Activated T-helper 9 cell treated with anti-CD3 and anti-CD28 coated beads, Interleukin-2, amount 50 U/mL, for 16 hours (primary cell): Measurements from ENCODE around the gene GAP43.

Experiments
- DNase-seq: peaks from one replicate; pipeline ENCODE4 v3.0.0-alpha.2; 2020; ENCODE audit warnings: low read depth

GAP43 gene

DNA sequence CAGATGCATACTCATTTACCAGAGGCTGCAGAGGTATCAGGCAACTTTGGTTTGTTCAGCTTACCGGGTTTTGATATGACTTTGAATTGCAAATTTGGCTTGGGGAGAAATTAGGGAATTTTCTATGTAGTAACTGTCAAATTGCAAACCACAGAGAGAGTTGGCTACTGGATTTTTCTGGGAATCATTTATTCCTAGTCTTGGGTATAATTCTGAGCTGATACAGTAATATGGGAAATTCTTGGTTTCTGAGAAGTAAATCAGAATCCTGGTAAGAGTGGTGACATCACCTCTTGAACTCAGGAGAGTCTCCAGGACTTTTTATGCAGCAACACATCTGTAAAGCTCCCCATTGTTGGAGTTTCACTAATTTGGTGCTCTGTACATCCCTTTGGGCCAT, 39.0 kb downstream of the GAP43 start:
- no peak for DNase-seq

DNA sequence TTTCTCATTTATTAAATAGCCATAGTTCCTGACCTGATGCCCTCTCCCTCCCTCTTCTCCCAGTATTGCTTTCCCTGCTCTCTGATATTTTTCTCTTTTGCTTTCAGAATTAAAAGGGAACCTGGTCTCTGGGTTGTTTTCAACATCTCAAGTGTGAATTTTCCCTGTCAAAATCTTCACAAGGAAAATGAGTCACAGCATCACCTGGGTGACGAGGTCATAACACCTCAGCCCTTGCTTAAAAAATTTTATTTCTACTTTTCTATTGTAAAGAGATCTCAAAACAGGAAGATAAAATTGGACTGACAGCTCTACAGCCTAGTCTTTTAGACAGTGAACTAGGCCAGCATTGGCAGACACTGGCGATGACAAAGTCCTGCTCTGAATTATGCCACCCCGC, 40.1 kb downstream of the GAP43 start:
- DNase-seq, result no peak

DNA sequence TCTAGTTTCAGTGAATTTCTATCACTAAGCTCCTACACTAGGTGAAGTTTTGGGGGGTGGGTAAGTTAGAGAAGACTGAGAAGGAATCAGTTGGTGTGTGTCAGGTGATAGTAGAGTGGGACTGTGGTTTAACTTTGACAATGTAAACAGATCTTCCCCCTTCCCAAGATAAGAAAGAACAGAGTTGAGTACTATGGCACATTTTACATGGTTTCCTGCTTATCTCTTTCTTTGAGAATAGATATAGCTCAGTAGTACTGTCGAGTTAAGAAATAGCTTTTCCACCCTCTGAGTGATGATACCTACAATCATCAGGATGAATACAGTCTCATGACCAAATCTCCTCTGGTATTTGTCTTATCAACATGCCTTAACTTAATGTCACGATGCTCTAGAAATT, 42.8 kb downstream of the GAP43 start:
- no peak for DNase-seq

DNA sequence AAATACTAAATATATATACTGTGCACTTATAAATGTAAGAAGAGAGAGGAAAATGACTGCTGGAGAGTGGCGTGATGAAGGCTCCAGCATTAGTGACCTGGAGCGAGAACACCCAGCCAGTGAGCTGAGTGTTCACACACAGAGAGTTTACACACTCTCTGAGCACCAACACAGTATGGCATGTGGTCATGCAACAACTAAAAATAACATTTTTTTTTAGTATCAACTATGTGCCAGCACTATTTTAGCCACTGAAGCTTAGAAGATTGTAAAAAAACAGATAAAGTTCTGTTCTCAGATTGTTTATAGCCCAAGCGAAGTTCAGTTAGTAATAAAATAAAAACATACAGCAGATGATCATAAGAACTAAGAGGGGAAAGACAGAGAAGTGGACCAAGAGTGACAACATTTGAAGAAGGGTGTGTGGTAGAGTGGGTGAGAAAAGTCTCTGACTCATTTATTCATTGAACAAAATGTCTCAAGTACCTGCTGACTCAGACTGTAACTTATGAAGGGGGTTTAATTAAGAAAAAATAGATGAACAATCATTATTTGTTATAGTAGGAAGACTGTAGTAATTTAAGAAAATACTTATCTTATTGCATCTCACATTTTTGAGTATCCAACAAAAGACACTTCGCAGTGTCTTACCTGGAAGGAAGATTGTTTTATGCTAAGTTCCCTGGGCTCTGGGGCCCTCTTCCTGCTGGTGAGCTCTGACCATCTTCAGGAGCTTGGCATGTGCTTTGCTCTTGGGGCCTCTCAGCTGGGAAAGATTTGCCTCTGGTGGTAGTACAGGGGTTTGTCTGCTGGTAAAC, 43.8 kb downstream of the GAP43 start:
- no peak for DNase-seq

DNA sequence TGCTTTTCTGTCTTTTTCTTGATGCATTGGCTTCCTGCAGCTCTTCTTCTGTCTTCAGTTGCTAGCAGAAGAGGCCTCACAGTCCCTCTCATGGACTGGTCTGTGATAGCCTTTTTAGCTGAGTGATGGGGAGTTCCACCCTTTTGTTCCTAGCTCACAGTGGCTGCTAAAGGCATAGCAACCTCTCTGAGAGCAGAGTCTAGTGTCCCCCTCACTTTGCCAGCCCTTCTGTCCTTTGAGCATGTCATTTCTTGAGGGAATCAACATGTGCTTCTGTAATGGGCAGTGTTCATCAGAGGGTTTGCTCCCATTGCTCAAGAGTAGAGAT, 44.4 kb downstream of the GAP43 start:
- DNase-seq, result no peak

DNA sequence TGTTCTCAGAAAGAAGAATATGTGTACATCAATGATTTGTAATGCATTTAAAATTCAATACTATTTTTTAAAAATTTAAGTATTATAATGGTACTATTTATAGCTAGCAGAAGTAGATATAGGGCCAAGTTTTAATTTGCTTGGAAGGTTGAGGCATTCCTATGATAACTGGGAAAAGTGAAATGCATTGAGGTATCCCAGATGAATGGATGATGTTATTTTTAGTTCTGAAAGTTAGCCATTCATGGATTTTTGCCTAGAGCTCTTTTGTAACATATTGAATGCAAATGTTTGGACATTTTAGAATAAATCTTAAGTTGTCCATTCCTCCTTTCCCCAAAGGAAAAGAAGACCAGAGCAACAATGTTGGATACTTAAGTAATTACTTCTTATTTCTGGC, 47.6 kb downstream of the GAP43 start:
- no peak for DNase-seq

DNA sequence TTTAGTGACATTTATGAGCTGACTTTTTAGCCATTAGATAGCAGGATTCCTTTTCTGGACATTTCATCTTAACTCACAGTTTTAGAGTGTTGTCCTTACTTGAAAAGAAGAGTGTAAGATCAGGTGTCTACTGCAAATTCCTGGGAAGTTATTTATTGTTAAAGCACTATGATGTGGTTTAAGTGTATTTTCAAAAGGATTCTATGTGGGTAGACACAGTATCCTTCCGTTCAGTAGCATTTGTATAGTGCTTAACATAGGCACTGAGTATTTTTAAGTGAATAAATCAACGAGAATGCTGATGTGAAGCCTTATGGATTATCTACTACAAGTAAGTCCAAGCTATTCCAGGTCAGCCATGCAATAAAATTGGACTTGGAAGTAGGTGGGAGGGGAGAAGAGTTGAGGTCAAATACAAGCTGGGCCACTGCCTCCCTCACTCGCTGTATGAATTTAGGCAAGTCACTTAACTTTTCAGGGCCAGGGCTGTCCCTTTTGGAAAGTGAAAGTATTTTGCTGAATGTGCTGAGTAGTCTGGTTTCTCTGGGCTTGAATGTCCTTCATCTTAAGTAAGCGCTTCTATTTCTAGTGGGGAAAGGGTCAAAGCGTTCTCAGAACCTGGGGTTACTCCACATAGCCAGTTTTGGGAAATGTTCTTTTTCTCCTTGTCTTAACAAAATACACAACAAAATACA, 48.6 kb downstream of the GAP43 start:
- DNase-seq, result no peak

DNA sequence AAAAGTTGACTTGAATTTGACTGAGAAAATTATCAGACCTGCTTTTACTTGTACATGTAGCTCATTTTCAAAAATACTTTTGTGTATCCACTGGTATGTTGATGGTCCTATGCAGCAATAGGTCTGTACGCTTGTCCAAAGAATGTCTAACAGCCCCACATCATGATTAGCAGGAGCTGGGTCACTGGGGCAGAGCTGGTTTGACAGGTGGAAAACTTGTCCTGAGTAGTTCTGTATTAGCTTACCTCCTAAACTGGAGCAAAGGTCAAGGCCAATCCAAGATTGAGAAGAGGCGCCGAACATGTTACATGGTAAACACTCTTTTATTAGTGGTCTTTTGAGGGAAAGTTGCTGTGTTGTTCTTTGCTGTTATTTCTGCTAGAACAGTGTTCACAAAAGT, 50.6 kb downstream of the GAP43 start:
- DNase-seq, result no peak

DNA sequence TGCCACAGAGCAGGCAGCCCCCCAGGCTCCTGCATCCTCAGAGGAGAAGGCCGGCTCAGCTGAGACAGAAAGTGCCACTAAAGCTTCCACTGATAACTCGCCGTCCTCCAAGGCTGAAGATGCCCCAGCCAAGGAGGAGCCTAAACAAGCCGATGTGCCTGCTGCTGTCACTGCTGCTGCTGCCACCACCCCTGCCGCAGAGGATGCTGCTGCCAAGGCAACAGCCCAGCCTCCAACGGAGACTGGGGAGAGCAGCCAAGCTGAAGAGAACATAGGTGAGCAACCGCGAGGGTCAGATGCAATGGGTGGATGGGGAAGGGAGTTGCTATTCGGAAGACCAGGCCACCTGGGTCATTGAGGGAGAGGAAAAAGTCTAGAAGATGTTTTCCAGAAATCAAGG, 53.0 kb downstream of the GAP43 start:
- no peak for DNase-seq

DNA sequence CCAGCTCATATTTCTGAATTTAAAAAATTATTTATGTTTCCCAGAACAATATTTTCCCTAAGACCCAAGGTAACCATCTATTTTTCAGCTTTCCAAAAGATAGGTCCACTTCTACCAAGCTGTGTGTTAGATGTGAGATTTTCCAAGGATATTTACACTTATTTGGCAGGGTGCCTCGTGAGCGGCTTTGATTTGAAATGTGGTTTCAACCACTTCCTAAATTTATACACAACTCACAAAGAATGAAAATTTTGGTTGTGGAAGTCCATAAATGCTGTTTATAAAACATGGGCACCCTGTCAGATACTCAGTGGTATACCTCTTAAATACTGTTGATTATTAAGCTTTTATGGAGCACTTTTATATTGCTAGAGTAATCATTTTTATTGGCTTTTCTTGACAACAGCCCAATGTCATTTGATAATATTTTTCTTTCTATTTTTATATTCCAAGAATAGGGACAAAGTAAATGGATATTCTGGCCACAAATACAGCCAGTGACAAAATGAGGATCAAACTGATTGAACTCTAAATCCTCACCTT, 57.6 kb downstream of the GAP43 start:
- DNase-seq, result no peak

DNA sequence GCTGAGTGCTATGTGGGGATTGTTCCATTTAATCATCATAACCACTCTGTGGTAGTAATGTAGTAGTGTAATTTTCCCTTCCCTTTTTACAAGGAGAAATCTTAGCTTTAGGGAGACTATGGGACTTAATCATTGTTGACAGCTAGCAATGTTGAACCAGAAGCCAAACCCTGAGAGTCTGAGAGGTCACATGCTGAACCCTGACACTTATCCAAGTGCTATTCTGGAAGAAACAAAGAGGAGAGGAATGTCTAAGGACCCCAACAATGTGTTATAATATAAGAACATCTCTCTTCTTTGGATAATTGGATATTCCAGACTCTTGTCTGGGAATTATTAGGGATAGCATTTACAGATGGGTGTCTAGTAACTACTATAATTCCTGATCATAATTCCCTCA, 58.4 kb downstream of the GAP43 start:
- DNase-seq, result no peak

DNA sequence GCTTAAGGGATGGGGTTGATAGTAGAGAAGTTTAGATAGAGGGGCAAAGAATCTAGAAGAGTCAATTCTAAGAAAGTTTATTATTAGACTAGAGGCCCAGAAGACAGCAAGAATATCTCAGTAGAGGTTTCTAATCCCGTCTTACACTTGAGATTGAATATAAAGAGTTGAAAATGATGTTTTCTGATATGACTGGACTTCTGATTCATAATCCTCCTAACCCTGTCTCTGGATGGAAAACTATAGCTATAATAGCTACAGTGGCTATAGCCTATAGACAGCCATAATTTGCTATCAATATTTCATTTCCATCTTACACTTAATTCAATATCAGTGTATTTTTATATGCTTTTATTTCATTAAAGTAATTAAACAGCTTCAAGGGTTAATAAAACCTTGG, 60.0 kb downstream of the GAP43 start:
- no peak for DNase-seq

DNA sequence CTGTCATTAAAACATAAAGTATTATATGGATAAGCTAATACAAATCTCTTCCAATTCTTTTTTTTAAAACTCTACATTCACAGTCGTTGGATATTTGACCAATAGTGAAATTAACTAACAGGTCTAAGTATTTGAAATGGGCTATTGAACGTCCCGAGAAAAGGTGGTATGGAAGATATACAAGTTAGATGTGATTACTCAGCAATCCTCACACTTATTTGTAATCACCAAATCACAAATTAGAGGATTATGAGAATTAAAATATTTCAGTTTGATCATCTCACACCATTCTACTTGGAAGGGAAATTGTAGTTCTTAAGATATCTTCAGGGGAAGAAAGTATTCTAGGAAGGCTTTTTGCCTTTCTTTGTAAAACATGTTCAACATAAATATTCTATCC, 60.5 kb downstream of the GAP43 start:
- no peak for DNase-seq

DNA sequence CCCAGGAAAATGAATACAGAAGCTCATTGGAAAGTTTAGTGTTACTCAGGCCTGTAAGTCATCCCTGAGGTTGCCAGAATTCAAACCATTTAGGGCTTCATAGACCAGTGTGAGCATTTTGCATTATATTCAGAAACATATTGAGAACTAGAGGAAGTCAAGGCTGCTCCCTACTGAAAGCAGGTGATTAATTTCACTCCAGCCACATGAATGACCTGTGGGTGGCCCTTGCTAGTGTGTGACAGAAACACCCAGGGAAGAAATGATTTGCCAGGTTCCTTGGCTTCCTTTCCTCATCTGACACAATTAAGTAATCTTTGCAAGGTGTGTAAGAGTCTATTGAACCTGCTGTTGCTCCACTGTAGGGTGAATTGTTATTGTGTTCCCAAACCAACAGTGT, 61.8 kb downstream of the GAP43 start:
- DNase-seq, result no peak

DNA sequence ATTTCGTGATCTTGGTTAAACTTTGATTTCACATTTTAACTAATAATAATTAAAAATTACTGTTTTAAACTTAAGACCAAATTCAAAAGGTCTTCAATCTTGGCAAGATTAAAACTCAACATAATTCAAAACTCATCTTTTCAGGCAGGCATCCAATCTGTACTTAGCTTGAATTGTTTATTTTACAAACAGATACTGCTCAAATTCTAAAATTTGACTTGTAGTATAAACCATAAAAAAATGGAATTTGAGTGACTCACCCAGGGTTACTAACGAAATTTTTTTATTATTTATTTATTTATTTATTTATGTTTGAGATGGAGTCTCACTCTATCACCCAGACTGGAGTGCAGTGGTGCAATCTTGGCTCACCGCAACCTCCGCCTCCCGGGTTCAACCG, 64.4 kb downstream of the GAP43 start:
- no peak for DNase-seq

DNA sequence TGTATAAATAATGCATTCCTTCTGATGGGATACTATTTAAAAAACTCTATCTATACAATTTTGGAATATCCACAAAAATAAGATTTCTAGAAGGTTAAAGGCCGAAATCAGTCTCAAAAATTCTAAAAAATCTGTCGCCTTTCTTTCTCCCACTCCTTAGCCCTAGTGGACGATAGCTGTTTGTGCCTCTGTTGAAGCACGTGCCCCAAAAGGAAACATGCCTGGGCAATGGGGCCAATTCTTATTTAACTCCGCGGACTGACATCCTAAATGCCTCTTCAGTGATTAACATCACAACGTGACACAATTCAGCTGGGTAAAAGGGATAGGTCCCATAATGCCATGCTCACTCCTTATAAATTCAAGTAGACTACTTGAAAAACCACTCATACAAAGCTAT, 65.1 kb downstream of the GAP43 start:
- DNase-seq, result no peak

DNA sequence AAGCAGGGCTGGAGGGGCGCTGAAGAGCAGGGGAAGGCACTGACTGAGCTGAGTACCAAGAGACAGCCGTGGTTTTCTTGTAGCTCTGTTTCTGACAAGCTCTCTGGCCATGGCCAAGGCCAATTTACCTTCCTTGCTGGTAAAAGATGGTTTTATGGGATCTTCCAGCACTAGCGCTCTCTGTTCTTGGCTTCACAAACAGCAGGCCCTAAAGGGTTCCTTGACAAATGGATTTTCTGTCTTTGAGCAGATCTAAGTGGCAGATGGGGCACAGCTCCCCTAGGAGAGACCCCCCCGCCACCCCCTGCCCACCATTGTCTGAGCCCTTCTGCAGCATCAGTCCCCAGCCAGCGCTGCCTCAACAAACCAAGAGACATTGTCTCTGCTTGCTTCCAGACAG, 66.6 kb downstream of the GAP43 start:
- no peak for DNase-seq

DNA sequence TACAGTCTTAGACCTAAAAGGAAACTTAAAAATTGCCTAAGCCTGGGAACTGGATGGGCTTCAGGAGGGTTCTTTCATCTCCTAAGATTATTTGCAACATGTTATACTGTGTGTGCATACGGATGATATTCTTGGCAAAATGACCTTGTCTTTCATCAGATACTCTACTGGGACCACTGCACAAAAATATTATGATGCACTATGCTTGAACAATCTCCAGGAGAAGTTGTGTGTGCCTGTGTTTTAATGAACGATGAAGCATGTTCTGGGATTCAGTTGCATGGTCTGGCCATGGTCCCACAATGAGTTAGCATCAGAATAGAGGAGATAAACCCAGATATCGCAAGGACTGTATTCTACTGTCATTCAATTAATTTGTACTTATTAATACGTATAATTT, 68.7 kb downstream of the GAP43 start:
- no peak for DNase-seq

DNA sequence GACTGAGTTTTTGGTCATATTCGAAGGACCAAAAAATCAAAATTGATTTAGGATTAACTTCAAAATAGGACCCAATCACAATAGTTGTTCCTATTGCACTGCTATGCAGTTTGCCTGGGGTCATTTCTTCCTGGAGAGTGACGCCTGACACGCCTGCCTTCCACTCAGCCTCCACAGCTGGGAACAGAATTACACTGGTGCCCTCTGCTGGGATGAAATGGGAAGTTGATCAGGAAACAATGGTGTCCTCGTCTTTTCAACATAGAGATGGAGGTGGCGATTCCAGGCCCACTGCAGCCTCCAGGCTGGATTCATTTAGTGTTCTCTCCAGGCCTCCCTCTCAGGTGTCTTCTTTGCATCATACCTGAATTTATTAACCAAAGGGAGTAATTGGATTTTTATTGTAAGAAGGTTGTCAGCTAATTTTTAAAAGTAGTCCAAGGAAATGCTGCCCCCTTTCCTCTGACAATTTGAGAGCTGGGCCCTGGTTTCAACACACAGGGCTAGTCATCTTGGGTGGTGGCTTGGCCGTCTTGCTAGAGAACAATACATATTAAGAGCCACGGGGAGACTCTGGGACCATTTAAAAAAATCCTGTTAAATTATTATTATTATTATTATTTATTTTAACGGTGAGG, 69.7 kb downstream of the GAP43 start:
- peak; percentile 36 for DNase-seq

DNA sequence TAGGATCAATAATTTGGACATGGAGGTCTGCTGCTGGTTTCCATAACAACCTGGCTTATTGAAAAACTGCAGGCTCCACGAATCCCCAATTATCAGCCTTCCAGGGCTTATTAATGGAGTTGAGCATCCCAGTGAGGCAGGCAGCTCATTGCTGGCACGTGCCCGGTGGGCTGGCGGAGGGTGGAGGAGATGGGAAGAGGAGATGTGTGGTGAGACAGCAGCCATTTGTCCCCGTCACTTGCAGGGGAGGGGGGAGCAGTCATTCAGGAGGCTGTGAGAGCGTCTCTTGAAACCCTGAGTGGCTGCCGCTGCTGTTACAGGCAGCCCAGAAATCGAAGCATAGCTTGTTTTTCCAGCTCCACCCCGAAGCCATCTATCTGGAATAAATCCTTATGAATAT, 70.6 kb downstream of the GAP43 start:
- DNase-seq, result no peak

DNA sequence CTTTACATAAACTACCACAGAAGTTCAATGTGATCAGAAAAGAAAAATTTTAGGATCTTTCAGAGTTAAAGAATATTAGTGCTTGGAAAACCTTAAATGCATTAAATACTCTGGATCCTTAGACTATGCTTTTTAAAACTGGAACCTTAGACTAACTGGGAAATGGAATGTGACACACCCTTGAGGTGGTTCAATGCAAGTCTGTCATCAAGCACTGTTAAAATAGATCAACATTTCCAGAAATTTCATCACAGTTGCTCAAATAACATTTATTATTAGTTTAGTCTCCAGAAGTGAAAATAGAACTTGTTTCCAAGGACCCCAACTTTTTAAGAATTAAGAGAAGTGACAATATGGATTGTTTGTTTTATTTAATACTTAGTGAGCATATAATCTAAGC, 71.8 kb downstream of the GAP43 start:
- DNase-seq, result no peak

DNA sequence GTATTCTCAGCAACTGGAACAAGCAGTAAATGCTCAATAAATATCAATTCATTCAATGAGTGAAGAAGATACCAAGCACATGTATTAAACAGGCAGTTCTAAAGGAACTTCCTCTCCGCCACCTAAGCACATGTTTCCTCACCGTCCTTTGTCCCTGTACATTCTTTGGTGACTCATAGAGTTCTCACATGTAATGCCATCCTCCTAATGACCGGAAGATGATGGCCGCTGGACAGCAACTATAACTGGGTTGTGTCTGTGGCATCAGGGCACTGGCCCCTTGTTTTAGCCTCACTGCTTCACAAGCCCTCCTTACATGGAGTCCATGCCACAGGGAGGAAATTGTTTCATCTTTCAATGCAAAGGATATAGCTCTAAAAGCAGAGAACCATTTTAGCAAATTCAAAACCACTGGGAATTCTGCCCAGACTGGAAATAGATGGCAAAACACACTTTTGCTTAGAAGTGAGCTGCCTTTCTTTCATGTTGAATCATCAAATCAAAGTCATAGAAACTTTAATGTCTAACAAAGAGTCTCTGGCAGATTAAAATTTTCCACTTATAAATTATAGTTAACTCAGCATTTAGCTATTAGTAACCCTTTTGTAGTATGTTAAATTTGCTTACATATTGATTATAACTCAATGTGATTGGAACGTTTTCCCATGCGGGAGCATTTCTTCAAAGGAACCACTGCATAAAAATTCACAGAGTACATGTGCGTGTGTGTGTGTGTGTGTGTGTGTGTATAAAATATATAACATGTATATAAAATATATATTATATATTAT, 74.1 kb downstream of the GAP43 start:
- no peak for DNase-seq
